Endodermal cell (in vitro differentiated cells): ENCODE measurements around the gene TEDC2. TPM values are rescaled to one million over a fixed set of nuclear protein-coding genes. Genes with fewer than 3 reads are reported as not detected.

ENCODE experiments used
- DNase-seq: peaks from one replicate; pipeline ENCODE4 v3.0.0-alpha.2; 2017
- H3K27ac ChIP-seq: 2 replicates; pipeline ENCODE4 v1.5.1; 2013; ENCODE audit warnings: mild to moderate bottlenecking, low read depth, low read length, moderate library complexity
- H3K27me3 ChIP-seq: 2 replicates; pipeline ENCODE4 v1.6.1; 2013; ENCODE audit warnings: mild to moderate bottlenecking, low read length, moderate library complexity; ENCODE audit not compliant: insufficient read depth, control insufficient read depth, poor library complexity, severe bottlenecking
- H3K36me3 ChIP-seq: 2 replicates; pipeline ENCODE4 v1.7.0; 2013; ENCODE audit warnings: mild to moderate bottlenecking, low read length, moderate library complexity; ENCODE audit not compliant: control insufficient read depth, insufficient read depth
- H3K4me1 ChIP-seq: one replicate; pipeline ENCODE4 v1.7.0; 2013; ENCODE audit warnings: low read length; ENCODE audit not compliant: control insufficient read depth, insufficient read depth
- H3K4me3 ChIP-seq: 2 replicates; pipeline ENCODE4 v1.5.1; 2013; ENCODE audit warnings: mild to moderate bottlenecking, low read length, moderate library complexity
- H3K9ac ChIP-seq: 2 replicates; pipeline ENCODE4 v1.6.1; 2013; ENCODE audit warnings: mild to moderate bottlenecking, low read length, moderate library complexity; ENCODE audit not compliant: poor library complexity, severe bottlenecking; ENCODE audit errors: extremely low read depth
- H3K9me3 ChIP-seq: 2 replicates; pipeline ENCODE4 v1.6.1; 2013; ENCODE audit warnings: mild to moderate bottlenecking, low read length, moderate library complexity; ENCODE audit not compliant: control insufficient read depth
- H3K27ac Mint-ChIP-seq: 2 replicates; pipeline ENCODE4 v1.8.0; 2020; ENCODE audit warnings: mixed read lengths
- H3K27me3 Mint-ChIP-seq: 2 replicates; pipeline ENCODE4 v1.8.0; 2021; ENCODE audit warnings: mild to moderate bottlenecking, mixed read lengths; ENCODE audit not compliant: insufficient read depth
- H3K36me3 Mint-ChIP-seq: 2 replicates; pipeline ENCODE4 v1.8.0; 2020; ENCODE audit warnings: low read depth, mixed read lengths
- H3K4me1 Mint-ChIP-seq: 2 replicates; pipeline ENCODE4 v1.8.0; 2020; ENCODE audit warnings: mixed read lengths
- H3K4me3 Mint-ChIP-seq: 2 replicates; pipeline ENCODE4 v1.8.0; 2020; ENCODE audit warnings: mild to moderate bottlenecking, moderate library complexity, mixed read lengths
- H3K9me3 Mint-ChIP-seq: 2 replicates; pipeline ENCODE4 v1.8.0; 2020; ENCODE audit warnings: mild to moderate bottlenecking, mixed read lengths
- CTCF ChIP-seq: fragments of 200-600 bp; sonication (generic); conservative IDR thresholded peaks from 2 replicates; pipeline ENCODE4 v1.5.0; 2021; ENCODE audit warnings: antibody characterized with exemption, mild to moderate bottlenecking
- WGBS, 2 experiments: methylation state at CpG; one replicate each; pipeline versions ENCODE4 v1.1.5 to v1.1.7; 2013; ENCODE audit warnings: missing lambda C conversion rate in 2 of 2, mixed read lengths in 1 of 2; ENCODE audit not compliant: insufficient coverage in 1 of 2, insufficient read length in 1 of 2; 5-methylcytosine and 5-hydroxymethylcytosine counted together
- total RNA-seq, 2 donors: library from RNA; stranded (reverse); fragmentation: NEBNext Ultra II Directional in 1 of 2; extraction: Animal tissue kit (Norgen Biotek cat#: 25700) in 1 of 2; gene quantifications; 2 replicates in 1 of 2; 3 replicates in 1 of 2; pipeline ENCODE4 v1.2.1, GENCODE V29; 2021

Gene TEDC2
- total RNA-seq, 2 donors from 2014 or later = 44.0 to 57.6 TPM

GRCh38 chr16:2447920-2448583, 11.9 kb upstream of the TEDC2 start:
- H3K4me3 Mint-ChIP-seq = no peak overlapping the region
- no peak for DNase-seq
- no peak for TF ChIP-seq CTCF
- Histone ChIP-seq H3K27ac (no peak overlapping the region), H3K9ac (no peak overlapping the region), H3K27me3 (no peaks in the 10 kb centered on the region), H3K36me3 (peaks cover 59% of the 10 kb centered on the region), H3K4me1 (no peaks in the 10 kb centered on the region), H3K4me3 (no peak overlapping the region), H3K9me3 (no peaks in the 10 kb centered on the region)
- H3K4me1 Mint-ChIP-seq = peaks cover 2% of the 10 kb centered on the region
- H3K9me3 Mint-ChIP-seq = no peaks in the 10 kb centered on the region
- WGBS, 2 experiments = 91 to 94% methylated on average over 9 to 11 of the region's 11 CpGs
- peaks cover 82% of the 10 kb centered on the region for H3K36me3 Mint-ChIP-seq
- H3K27ac Mint-ChIP-seq = no peak overlapping the region
- H3K27me3 Mint-ChIP-seq = no peaks in the 10 kb centered on the region

- H3K36me3 Mint-ChIP-seq = peaks cover 80% of the 10 kb centered on the region
- H3K4me3 Mint-ChIP-seq = no peak overlapping the region
- H3K9ac ChIP-seq = no peak overlapping the region
- H3K27ac Mint-ChIP-seq = no peak overlapping the region
- H3K9me3 Mint-ChIP-seq = no peaks in the 10 kb centered on the region
- peaks cover 63% of the 10 kb centered on the region for H3K36me3 ChIP-seq
- no peaks in the 10 kb centered on the region for H3K27me3 ChIP-seq
- H3K27me3 Mint-ChIP-seq = no peaks in the 10 kb centered on the region
- no peak overlapping the region for H3K4me3 ChIP-seq
- TF ChIP-seq CTCF = no peak
- no peak for DNase-seq
- H3K4me1 Mint-ChIP-seq = no peaks in the 10 kb centered on the region
- no peaks in the 10 kb centered on the region for H3K4me1 ChIP-seq
- H3K9me3 ChIP-seq = no peaks in the 10 kb centered on the region
- H3K27ac ChIP-seq = no peak overlapping the region
- WGBS, 2 experiments = 96 to 98% methylated on average over 22 to 25 of the region's 25 CpGs
These were observed 10.8 kb upstream of the TEDC2 start for GRCh38 chr16:2449118-2449517.

GRCh38 chr16:2450535-2450934, 9.4 kb upstream of the TEDC2 start:
- peaks cover 61% of the 10 kb centered on the region for H3K36me3 ChIP-seq
- Mint-ChIP-seq H3K27me3 (no peaks in the 10 kb centered on the region), H3K9me3 (no peaks in the 10 kb centered on the region), H3K4me3 (no peak overlapping the region), H3K4me1 (no peaks in the 10 kb centered on the region), H3K36me3 (peaks cover 75% of the 10 kb centered on the region), H3K27ac (no peak overlapping the region)
- no peak overlapping the region for H3K27ac ChIP-seq
- H3K27me3 ChIP-seq = no peaks in the 10 kb centered on the region
- H3K9me3 ChIP-seq = no peaks in the 10 kb centered on the region
- no peak overlapping the region for H3K4me3 ChIP-seq
- TF ChIP-seq CTCF = no peak
- no peak overlapping the region for H3K9ac ChIP-seq
- WGBS, 2 experiments = 97% methylated on average over 8 of the region's 8 CpGs
- H3K4me1 ChIP-seq = no peaks in the 10 kb centered on the region
- DNase-seq = no peak
